GM18873 (cell line): ENCODE data around the gene HEPN1.
"Not testable (repeated sequence)": the region's sequence is repeated elsewhere in the genome, so short reads cannot be mapped to it uniquely, and the experiment has no call there.

Experiments used
- ATAC-seq: cut with Tn5 transposase; IDR thresholded peaks from one replicate; pipeline ENCODE4 v1.9.1; 2021; ENCODE audit warnings: mild to moderate bottlenecking, moderate library complexity, moderate number of reproducible peaks; ENCODE audit not compliant: unreplicated experiment, low FRiP score

The HEPN1 gene

GRCh38 chr11:124938206-124938765, 19.2 kb downstream of the HEPN1 start:
- no peak for ATAC-seq

GRCh38 chr11:124938970-124939369, 19.9 kb downstream of the HEPN1 start:
- ATAC-seq, result no peak

- ATAC-seq, result no peak
These were observed 22.7 kb downstream of the HEPN1 start for GRCh38 chr11:124941703-124942102.

DNA sequence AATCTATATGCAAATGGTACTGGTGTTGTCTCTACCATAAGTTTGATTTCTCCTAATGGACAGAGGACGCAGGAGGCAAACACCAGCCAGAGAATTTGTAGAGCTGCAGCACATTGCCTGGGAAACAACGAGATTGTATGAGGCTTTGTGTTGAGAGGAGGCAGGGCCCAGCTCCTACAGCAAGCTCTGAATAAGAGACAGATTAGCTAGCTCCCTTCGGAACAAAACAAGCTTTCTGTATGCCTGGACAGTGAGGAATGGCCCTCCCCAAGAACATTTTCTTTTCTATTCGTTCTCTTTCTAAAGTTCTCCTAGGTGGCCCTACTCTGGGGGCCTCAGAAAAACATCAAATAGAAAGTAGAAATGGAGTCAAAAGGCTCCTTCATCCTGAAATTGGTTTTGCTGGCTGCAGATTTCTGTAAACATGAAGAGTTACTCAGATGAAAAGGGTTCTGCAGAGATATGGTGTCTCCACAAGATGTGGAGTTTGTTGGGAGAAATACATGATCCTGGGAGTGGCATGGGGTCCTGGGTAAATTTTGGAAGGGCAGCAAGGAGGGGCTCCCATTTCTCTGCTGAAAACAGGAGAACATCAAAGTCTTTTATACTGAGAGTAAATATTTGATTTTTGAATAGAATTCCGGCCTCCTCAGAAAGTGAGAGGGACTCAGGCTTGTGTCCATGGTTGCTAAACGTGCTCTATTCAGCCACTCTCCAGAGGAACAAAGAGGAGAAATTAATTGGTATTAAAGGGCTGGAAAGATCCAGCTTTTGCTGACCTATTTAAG, 23.6 kb downstream of the HEPN1 start:
- ATAC-seq, result no peak

- ATAC-seq, result no peak
These were observed 24.2 kb downstream of the HEPN1 start for GRCh38 chr11:124943254-124943616.

DNA sequence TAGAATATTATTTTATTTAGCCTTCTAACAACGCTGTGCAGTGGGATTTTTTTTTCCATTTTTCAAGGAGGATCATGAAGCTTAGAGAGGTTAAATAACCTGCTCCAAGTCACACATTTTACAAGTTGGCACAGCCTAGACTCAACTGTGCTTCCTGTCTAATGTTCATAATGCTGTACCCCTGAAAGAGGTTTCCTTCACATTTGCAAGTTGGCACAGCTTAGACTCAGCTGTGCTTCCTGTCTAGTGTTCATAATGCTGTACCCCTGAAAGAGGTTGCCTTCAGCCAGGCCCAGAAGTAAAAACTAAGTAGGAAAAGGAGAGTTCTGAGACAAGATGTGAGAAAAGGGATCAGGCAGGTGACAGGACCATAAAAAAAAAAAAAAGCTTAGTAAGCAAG, 24.7 kb downstream of the HEPN1 start:
- no peak for ATAC-seq

GRCh38 chr11:124944565-124944964, 25.5 kb downstream of the HEPN1 start:
- no peak for ATAC-seq

GRCh38 chr11:124945826-124946225, 26.8 kb downstream of the HEPN1 start:
- ATAC-seq, result no peak

DNA sequence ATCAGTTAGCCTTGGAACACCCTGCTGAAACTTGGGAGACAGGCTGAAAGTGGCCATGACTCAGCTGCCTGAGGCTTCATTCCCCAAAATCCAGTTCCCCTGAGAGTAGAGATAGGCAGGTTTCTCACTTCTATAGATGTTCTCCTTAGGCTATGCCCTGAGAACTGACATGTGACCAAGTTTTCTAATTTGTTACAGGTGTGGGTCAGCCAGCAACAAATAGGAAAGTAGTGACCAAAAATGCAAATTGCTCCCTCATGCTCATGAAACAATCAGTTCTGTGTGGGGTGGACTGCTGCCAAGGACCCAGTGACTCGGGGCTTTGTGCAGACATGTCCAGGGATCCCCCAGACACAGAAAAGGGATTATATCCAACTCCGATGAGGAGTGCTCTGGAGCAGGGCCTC, 27.7 kb downstream of the HEPN1 start:
- ATAC-seq, result no peak

GRCh38 chr11:124950601-124951330, 31.7 kb downstream of the HEPN1 start:
- no peak for ATAC-seq

DNA sequence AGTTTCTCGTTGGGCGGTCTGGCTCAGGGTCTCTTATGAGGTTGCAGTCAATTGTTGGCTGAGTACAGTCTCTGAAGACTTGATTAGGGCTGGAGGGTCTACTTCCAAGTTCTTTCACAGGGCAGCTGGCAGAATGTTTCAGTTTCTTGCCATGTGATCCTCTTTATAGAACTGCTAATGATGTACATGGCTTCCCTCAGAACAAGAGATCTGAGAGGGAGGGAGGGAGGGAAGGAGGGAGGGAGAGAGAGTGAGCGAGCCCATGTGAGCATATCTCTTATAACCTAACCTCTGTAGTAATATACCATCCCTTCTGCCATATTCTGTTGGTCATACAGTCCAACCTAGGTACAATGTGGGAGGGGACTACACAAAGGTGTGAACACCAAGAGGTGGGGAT, 32.3 kb downstream of the HEPN1 start:
- ATAC-seq, result no peak

DNA sequence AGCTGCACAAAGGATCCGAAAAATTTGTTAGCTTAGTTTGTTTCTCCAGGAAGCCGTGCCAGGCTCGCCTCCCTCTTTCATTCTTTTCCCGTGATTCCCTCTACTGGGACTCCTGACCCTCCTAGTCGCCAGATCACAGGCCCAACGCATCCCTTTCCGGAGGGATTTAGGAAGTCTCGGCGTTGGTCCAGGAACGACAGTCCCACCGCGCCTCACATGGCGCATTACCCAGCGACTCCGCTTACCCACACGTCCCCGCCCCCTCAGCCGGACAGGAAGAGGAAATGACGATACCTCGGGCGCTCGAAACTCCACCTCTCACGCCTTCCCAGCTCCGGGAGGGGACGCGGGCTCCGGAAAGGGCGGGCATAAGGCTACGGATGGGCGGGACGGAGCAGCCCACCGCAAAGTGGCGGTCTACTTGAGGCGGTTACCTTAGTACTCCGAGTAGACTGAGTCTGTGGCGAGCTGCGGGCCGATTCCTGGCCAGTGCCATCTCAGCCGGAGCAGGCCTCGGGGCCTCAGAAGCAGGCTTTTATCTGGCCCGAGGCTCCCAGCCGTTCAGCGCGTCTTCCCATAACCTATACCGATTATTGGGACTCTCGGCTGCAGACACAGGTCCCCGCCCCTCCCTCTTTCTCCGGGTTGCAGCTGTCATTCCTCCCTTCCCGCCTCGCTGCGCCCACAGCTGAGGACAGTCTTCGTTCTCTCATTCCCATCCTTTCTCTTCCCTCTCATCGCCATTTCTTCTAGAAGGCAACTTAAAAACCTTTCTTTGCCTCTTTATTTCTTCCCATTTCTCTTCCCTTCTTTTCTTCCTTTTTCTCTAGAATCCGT, 34.9 kb downstream of the HEPN1 start, which contains the start of gene CCDC15:
CCDC15 (plus strand) TSS at position 450 of the 837 bp plus-strand sequence. CDS start 531 bp downstream, outside the sequence.
- ATAC-seq, result peak; percentile 95

DNA sequence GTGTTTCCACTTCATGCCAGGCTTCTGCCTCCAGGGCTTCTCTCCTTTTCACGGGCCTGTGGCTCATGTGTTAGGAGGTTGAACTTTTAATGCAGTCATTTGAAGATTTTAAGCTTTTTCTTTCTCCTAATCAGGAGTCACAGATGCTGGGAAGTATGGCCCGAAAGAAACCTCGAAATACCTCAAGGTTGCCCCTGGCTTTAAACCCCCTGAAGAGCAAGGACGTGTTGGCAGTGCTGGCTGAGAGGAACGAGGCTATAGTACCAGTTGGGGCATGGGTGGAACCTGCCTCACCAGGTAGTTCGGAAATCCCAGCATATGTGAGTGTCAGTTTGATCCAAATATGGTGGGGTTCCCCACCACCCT, 35.5 kb downstream of the HEPN1 start:
- no peak for ATAC-seq

GRCh38 chr11:124955035-124955434, 36.0 kb downstream of the HEPN1 start:
- ATAC-seq, result no peak

- ATAC-seq, result peak; percentile 80
These were observed 43.0 kb downstream of the HEPN1 start for GRCh38 chr11:124961972-124962609.

DNA sequence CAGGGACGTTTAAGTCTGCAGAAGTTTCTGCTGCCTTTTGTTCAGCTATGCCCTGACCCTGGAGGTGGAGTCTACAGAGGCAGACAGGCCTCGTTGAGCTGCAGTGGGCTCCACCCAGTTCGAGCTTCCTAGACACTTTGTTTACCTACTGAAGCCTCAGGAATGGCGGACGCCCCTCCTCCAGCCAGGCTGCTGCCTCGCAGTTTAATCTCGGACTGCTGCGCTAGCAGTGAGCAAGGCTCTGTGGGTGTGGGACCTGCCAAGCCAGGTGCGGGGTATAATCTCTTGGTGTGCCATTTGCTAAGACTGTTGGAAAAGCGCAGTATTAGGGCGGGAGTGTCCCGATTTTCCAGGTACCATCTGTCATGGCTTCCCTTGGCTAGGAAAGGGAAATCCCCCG, 49.1 kb downstream of the HEPN1 start:
- ATAC-seq, result not testable (repeated sequence)
